ENCODE data around the gene HES1.

HES1 gene

GRCh38 chr3:194138732-194139070, 2.8 kb downstream of the HES1 start:
- no peaks in the 10 kb centered on the region for H3K9me3 ChIP-seq (ENCODE audit: control insufficient read depth, low read depth, low read length)
- H3K36me3 ChIP-seq (ENCODE audit: control insufficient read depth, low read depth, low read length): peaks cover 4% of the 10 kb centered on the region
- H3K27ac ChIP-seq (ENCODE audit: low read length): no peak overlapping the region
- H3K4me1 ChIP-seq (ENCODE audit: control insufficient read depth, low read depth, low read length): peaks cover 37% of the 10 kb centered on the region
- H3K27me3 ChIP-seq (ENCODE audit: control insufficient read depth, insufficient read depth, low read length): peaks cover 33% of the 10 kb centered on the region
- H3K9ac ChIP-seq (ENCODE audit: low read length): peak overlapping the region; percentile 27
- H3K4me3 ChIP-seq (ENCODE audit: low read length): peak overlapping the region; percentile 83

DNA sequence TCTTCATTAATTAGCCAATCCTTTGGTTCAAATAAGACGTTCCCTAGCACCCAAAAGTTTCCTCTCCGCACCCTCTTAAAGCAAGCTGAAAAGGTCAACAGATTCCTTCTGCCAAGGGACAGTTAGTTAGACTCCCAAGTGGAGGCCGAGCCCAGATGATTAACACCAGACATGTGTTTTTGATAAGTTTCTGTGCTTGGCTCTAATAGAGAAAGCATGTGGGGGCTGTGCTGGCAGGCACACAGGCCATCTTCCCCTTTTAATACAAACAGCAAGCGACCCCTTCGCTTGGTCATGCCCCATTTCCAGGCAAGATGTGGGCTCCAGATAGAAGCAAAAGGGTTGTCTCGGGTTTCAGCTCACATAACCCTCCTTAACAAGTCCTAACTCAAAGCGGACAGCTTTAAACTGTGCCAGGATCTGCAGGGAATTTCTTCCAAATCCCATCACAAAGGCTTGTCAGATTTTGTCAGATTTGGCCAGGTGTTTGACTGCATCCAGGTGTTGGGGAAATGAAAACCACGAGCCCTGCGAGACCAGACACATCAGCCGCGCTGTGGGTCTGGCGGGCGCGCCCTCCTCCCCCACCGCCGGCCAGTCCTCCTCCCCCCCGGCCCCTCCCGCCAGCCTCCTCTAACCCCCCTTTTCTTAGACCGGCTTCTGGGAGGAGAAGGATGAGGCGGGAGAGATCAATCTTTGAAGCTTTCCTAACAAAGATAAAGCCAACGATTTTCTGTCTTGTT, 3.3 kb downstream of the HES1 start:
- Histone ChIP-seq H3K27me3 (ENCODE audit: control insufficient read depth, insufficient read depth, low read length) (peaks cover 32% of the 10 kb centered on the region), H3K4me3 (ENCODE audit: low read length) (peak overlapping the region; percentile 83), H3K36me3 (ENCODE audit: control insufficient read depth, low read depth, low read length) (peaks cover 4% of the 10 kb centered on the region), H3K27ac (ENCODE audit: low read length) (no peak overlapping the region), H3K4me1 (ENCODE audit: control insufficient read depth, low read depth, low read length) (peaks cover 36% of the 10 kb centered on the region), H3K9me3 (ENCODE audit: control insufficient read depth, low read depth, low read length) (no peaks in the 10 kb centered on the region), H3K9ac (ENCODE audit: low read length) (no peak overlapping the region)

GRCh38 chr3:194139814-194140391, 4.0 kb downstream of the HES1 start:
- Histone ChIP-seq H3K9me3 (ENCODE audit: control insufficient read depth, low read depth, low read length) (no peaks in the 10 kb centered on the region), H3K4me1 (ENCODE audit: control insufficient read depth, low read depth, low read length) (peaks cover 36% of the 10 kb centered on the region), H3K4me3 (ENCODE audit: low read length) (peak overlapping the region; percentile 83), H3K27me3 (ENCODE audit: control insufficient read depth, insufficient read depth, low read length) (peaks cover 32% of the 10 kb centered on the region), H3K9ac (ENCODE audit: low read length) (no peak overlapping the region), H3K27ac (ENCODE audit: low read length) (no peak overlapping the region), H3K36me3 (ENCODE audit: control insufficient read depth, low read depth, low read length) (peaks cover 4% of the 10 kb centered on the region)

- Histone ChIP-seq H3K9ac (ENCODE audit: low read length) (peak overlapping the region; percentile 53), H3K9me3 (ENCODE audit: control insufficient read depth, low read depth, low read length) (no peaks in the 10 kb centered on the region), H3K4me3 (ENCODE audit: low read length) (peak overlapping the region; percentile 83), H3K4me1 (ENCODE audit: control insufficient read depth, low read depth, low read length) (peaks cover 36% of the 10 kb centered on the region), H3K36me3 (ENCODE audit: control insufficient read depth, low read depth, low read length) (peaks cover 4% of the 10 kb centered on the region), H3K27ac (ENCODE audit: low read length) (no peak overlapping the region), H3K27me3 (ENCODE audit: control insufficient read depth, insufficient read depth, low read length) (peaks cover 32% of the 10 kb centered on the region)
Measured at GRCh38 chr3:194140520-194141414, 4.8 kb downstream of the HES1 start.

GRCh38 chr3:194141415-194142155, 5.6 kb downstream of the HES1 start:
- Histone ChIP-seq H3K9me3 (ENCODE audit: control insufficient read depth, low read depth, low read length) (no peaks in the 10 kb centered on the region), H3K27me3 (ENCODE audit: control insufficient read depth, insufficient read depth, low read length) (peaks cover 29% of the 10 kb centered on the region), H3K27ac (ENCODE audit: low read length) (peak overlapping the region; percentile 29), H3K36me3 (ENCODE audit: control insufficient read depth, low read depth, low read length) (peaks cover 4% of the 10 kb centered on the region), H3K4me1 (ENCODE audit: control insufficient read depth, low read depth, low read length) (peaks cover 36% of the 10 kb centered on the region), H3K9ac (ENCODE audit: low read length) (peak overlapping the region; percentile 64), H3K4me3 (ENCODE audit: low read length) (peak overlapping the region; percentile 18)

- Histone ChIP-seq H3K27me3 (ENCODE audit: control insufficient read depth, insufficient read depth, low read length) (peaks cover 28% of the 10 kb centered on the region), H3K9me3 (ENCODE audit: control insufficient read depth, low read depth, low read length) (no peaks in the 10 kb centered on the region), H3K9ac (ENCODE audit: low read length) (peak overlapping the region; percentile 64), H3K27ac (ENCODE audit: low read length) (peak overlapping the region; percentile 29), H3K36me3 (ENCODE audit: control insufficient read depth, low read depth, low read length) (peaks cover 4% of the 10 kb centered on the region), H3K4me3 (ENCODE audit: low read length) (peak overlapping the region; percentile 18), H3K4me1 (ENCODE audit: control insufficient read depth, low read depth, low read length) (peaks cover 36% of the 10 kb centered on the region)
Measured at GRCh38 chr3:194142156-194142910, 6.4 kb downstream of the HES1 start.

DNA sequence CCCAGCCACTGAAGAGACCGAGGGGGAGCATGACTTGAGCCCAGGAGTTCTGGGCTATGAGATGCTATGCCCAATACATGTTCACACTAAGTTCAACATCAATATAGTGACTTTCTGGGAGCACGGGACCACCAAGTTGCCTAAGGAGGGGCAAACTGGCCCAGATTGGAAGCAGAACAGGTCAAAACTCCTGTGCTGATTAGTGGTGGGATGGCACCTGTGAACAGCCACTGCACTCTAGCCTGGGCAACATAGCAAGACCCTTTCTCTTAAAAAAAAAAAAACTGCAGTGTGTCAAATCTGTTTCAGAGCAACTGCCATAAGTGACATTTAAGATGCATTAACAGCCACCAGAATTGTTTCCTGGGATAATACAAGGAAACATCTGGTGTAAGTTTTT, 9.8 kb downstream of the HES1 start:
- peaks cover 3% of the 10 kb centered on the region for H3K27me3 ChIP-seq (ENCODE audit: control insufficient read depth, insufficient read depth, low read length)
- no peaks in the 10 kb centered on the region for H3K36me3 ChIP-seq (ENCODE audit: control insufficient read depth, low read depth, low read length)
- H3K4me3 ChIP-seq (ENCODE audit: low read length): no peak overlapping the region

DNA sequence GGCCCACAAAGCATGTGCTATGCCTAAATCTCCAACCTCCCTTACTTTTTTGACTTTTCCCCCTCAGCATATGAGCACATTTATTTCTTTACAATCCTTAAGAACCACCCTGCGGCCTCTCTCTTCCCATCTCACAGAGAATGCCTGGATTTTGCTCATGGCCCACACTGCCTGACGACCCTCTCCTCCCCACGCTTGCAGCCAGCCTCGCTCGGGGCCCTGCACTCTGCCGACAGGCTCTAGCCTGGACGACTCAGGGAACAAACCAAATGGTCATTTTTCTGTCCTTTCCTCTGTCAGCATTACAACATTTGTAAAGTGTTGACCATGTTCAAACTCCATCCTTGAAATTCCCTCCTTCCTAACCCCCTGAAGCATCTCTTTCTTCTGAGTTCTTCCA, 11.7 kb downstream of the HES1 start:
- H3K9me3 ChIP-seq (ENCODE audit: control insufficient read depth, low read depth, low read length): no peaks in the 10 kb centered on the region
- peaks cover 1% of the 10 kb centered on the region for H3K27me3 ChIP-seq (ENCODE audit: control insufficient read depth, insufficient read depth, low read length)
- no peaks in the 10 kb centered on the region for H3K36me3 ChIP-seq (ENCODE audit: control insufficient read depth, low read depth, low read length)
- H3K4me1 ChIP-seq (ENCODE audit: control insufficient read depth, low read depth, low read length): peaks cover under 1% of the 10 kb centered on the region
- no peak overlapping the region for H3K27ac ChIP-seq (ENCODE audit: low read length)
- no peak overlapping the region for H3K4me3 ChIP-seq (ENCODE audit: low read length)
- no peak overlapping the region for H3K9ac ChIP-seq (ENCODE audit: low read length)

More for the DNA sequence above, 9.8 kb downstream of the HES1 start:
- H3K9ac ChIP-seq (ENCODE audit: low read length): no peak overlapping the region
- peaks cover 11% of the 10 kb centered on the region for H3K4me1 ChIP-seq (ENCODE audit: control insufficient read depth, low read depth, low read length)
- H3K9me3 ChIP-seq (ENCODE audit: control insufficient read depth, low read depth, low read length): no peaks in the 10 kb centered on the region
- H3K27ac ChIP-seq (ENCODE audit: low read length): no peak overlapping the region

- no peak overlapping the region for H3K9ac ChIP-seq (ENCODE audit: low read length)
- no peak overlapping the region for H3K4me3 ChIP-seq (ENCODE audit: low read length)
- no peaks in the 10 kb centered on the region for H3K4me1 ChIP-seq (ENCODE audit: control insufficient read depth, low read depth, low read length)
- H3K36me3 ChIP-seq (ENCODE audit: control insufficient read depth, low read depth, low read length): no peaks in the 10 kb centered on the region
- H3K27ac ChIP-seq (ENCODE audit: low read length): no peak overlapping the region
- H3K9me3 ChIP-seq (ENCODE audit: control insufficient read depth, low read depth, low read length): no peaks in the 10 kb centered on the region
- H3K27me3 ChIP-seq (ENCODE audit: control insufficient read depth, insufficient read depth, low read length): no peaks in the 10 kb centered on the region
Measured at GRCh38 chr3:194148383-194148782, 12.4 kb downstream of the HES1 start.

- Histone ChIP-seq H3K27me3 (ENCODE audit: control insufficient read depth, insufficient read depth, low read length) (no peaks in the 10 kb centered on the region), H3K4me3 (ENCODE audit: low read length) (no peak overlapping the region), H3K27ac (ENCODE audit: low read length) (no peak overlapping the region), H3K4me1 (ENCODE audit: control insufficient read depth, low read depth, low read length) (no peaks in the 10 kb centered on the region), H3K9me3 (ENCODE audit: control insufficient read depth, low read depth, low read length) (no peaks in the 10 kb centered on the region), H3K36me3 (ENCODE audit: control insufficient read depth, low read depth, low read length) (no peaks in the 10 kb centered on the region), H3K9ac (ENCODE audit: low read length) (no peak overlapping the region)
Measured at GRCh38 chr3:194150252-194150934, 14.4 kb downstream of the HES1 start.

All from iPS-18a (cell line).